KMS-11 (cell line): ENCODE results near the gene MB21D2.

ENCODE experiments used
- H2AFZ ChIP-seq: fragments of 200-600 bp; sonication (generic); 2 replicates; pipeline ENCODE4 v1.6.1; 2016; ENCODE audit warnings: antibody characterized with exemption, mixed run types, low read depth
- H3K27ac ChIP-seq: fragments of 200-600 bp; sonication (generic); 2 replicates; pipeline ENCODE4 v1.6.1; 2016; ENCODE audit warnings: mild to moderate bottlenecking, mixed run types
- H3K27me3 ChIP-seq: fragments of 200-600 bp; sonication (generic); 2 replicates; pipeline ENCODE4 v1.6.1; 2017; ENCODE audit warnings: mild to moderate bottlenecking, low read depth, mixed run types, moderate library complexity; ENCODE audit not compliant: insufficient read depth
- H3K36me3 ChIP-seq: fragments of 200-600 bp; sonication (generic); 2 replicates; pipeline ENCODE4 v1.6.1; 2017; ENCODE audit warnings: mild to moderate bottlenecking, mixed run types; ENCODE audit not compliant: insufficient read depth
- H3K4me1 ChIP-seq: fragments of 200-600 bp; sonication (generic); 2 replicates; pipeline ENCODE4 v1.6.1; 2016; ENCODE audit warnings: mild to moderate bottlenecking, low read depth, mixed run types; ENCODE audit not compliant: poor library complexity, severe bottlenecking
- H3K4me2 ChIP-seq: fragments of 200-600 bp; sonication (generic); 2 replicates; pipeline ENCODE4 v1.7.0; 2016; ENCODE audit warnings: mild to moderate bottlenecking, mixed run types
- H3K4me3 ChIP-seq: fragments of 200-600 bp; sonication (generic); IDR thresholded peaks from 2 replicates; pipeline ENCODE4 v1.6.1; 2017; ENCODE audit warnings: low read depth, low read length, mixed read lengths; ENCODE audit not compliant: insufficient read depth
- H3K79me2 ChIP-seq: fragments of 200-600 bp; sonication (generic); 2 replicates; pipeline ENCODE4 v1.6.1; 2016; ENCODE audit warnings: low read depth, mixed run types; ENCODE audit not compliant: insufficient read depth
- H3K9ac ChIP-seq: fragments of 200-600 bp; sonication (generic); 2 replicates; pipeline ENCODE4 v1.6.1; 2016; ENCODE audit warnings: mild to moderate bottlenecking, mixed run types
- H4K20me1 ChIP-seq: fragments of 200-600 bp; sonication (generic); 2 replicates; pipeline ENCODE4 v1.6.1; 2016; ENCODE audit warnings: mild to moderate bottlenecking, mixed run types; ENCODE audit not compliant: insufficient read depth
- CTCF ChIP-seq: fragments of 200-600 bp; sonication (generic); conservative IDR thresholded peaks from 2 replicates; pipeline ENCODE4 v1.6.1; 2017; ENCODE audit warnings: low read depth, mild to moderate bottlenecking, antibody characterized with exemption, low read length, moderate library complexity, mixed read lengths

MB21D2 gene

GRCh38 chr3:192842138-192842537 is 75.5 kb downstream of the MB21D2 start:
- Histone ChIP-seq H3K4me1 (peaks cover 45% of the 10 kb centered on the region), H3K4me2 (no peak overlapping the region)
- TF ChIP-seq CTCF = no peak

GRCh38 chr3:192841428-192841827 is 76.2 kb downstream of the MB21D2 start:
- no peak for TF ChIP-seq CTCF
- Histone ChIP-seq H3K27me3 (no peaks in the 10 kb centered on the region), H3K27ac (no peak overlapping the region), H3K79me2 (peaks cover 62% of the 10 kb centered on the region; the same call in 1 of the 2 replicates), H2AFZ (no peak overlapping the region), H3K4me2 (no peak overlapping the region), H4K20me1 (no peaks in the 10 kb centered on the region), H3K36me3 (no peaks in the 10 kb centered on the region), H3K4me3 (no peak overlapping the region), H3K4me1 (peaks cover 41% of the 10 kb centered on the region), H3K9ac (no peak overlapping the region)

More at GRCh38 chr3:192842138-192842537, 75.5 kb downstream of the MB21D2 start:
- Histone ChIP-seq H3K9ac (no peak overlapping the region), H3K27ac (no peak overlapping the region), H3K27me3 (no peaks in the 10 kb centered on the region), H3K4me3 (no peak overlapping the region), H3K36me3 (no peaks in the 10 kb centered on the region), H3K79me2 (peaks cover 69% of the 10 kb centered on the region; the same call in 1 of the 2 replicates), H4K20me1 (no peaks in the 10 kb centered on the region), H2AFZ (no peak overlapping the region)

- H3K79me2 ChIP-seq = peaks cover 52% of the 10 kb centered on the region; the same call in 1 of the 2 replicates
- peaks cover 46% of the 10 kb centered on the region for H3K4me1 ChIP-seq
- H4K20me1 ChIP-seq = no peaks in the 10 kb centered on the region
- H2AFZ ChIP-seq = no peak overlapping the region
- H3K27me3 ChIP-seq = no peaks in the 10 kb centered on the region
- TF ChIP-seq CTCF = no peak
- H3K4me3 ChIP-seq = no peak overlapping the region
- H3K9ac ChIP-seq = no peak overlapping the region
- no peak overlapping the region for H3K4me2 ChIP-seq
- H3K27ac ChIP-seq = no peak overlapping the region
- H3K36me3 ChIP-seq = no peaks in the 10 kb centered on the region
Observed at GRCh38 chr3:192840143-192840836, 77.4 kb downstream of the MB21D2 start.

- no peak overlapping the region for H3K27ac ChIP-seq
- no peak overlapping the region for H3K4me3 ChIP-seq
- peaks cover 63% of the 10 kb centered on the region for H3K4me1 ChIP-seq
- no peaks in the 10 kb centered on the region for H3K36me3 ChIP-seq
- no peaks in the 10 kb centered on the region for H3K27me3 ChIP-seq
- H3K4me2 ChIP-seq = no peak overlapping the region
- H2AFZ ChIP-seq = no peak overlapping the region
- no peaks in the 10 kb centered on the region for H4K20me1 ChIP-seq
- H3K9ac ChIP-seq = no peak overlapping the region
- H3K79me2 ChIP-seq = peaks cover 54% of the 10 kb centered on the region
- no peak for TF ChIP-seq CTCF
Observed at GRCh38 chr3:192835818-192836815, 81.5 kb downstream of the MB21D2 start.
